Measurements from ENCODE around the gene LRRC46.

LRRC46 gene, protein sequence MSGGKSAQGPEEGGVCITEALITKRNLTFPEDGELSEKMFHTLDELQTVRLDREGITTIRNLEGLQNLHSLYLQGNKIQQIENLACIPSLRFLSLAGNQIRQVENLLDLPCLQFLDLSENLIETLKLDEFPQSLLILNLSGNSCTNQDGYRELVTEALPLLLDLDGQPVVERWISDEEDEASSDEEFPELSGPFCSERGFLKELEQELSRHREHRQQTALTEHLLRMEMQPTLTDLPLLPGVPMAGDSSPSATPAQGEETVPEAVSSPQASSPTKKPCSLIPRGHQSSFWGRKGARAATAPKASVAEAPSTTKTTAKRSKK

DNA sequence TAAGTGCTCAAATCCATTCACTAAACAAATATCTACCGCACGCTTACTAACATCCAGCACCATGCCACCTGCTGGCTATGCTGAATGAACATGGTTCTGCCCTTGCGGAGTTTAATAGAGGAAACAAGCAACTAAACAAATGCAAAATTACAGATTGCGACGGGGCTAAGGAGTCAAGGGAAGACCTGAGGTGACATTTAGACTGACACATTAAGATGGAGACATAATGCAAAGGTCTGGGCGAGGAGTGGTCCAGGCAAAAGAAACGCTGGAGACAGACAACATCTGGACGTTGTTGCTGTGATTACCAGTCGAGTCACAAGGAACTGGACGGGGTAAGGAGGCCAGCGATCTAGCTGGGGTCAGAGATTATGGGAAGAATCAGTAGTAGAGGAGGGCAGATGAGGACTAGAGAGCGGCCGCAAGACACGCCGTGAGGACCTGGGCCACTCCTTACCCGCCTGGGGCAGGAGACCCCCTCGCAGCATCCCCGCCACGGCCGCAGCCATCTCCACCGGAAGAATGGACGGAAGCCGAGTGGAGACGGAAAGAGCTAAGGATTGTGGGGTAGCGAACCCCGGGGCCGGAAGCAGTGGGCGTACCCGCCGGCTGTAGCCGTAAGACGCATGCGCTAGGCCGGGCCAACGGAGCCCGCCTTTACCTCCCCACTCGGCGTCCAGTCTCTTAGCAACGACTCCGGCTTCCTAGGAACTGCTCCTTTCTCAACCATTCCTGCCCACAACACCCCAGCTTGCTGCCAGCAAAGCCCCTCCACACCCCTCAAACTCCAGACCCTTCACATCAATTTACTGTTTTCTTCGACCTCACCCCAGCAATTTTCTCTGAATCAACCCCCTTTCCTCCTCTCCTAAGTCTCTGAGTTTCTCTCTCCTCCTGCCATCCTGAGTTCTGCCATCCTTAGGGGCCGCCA is at the start of gene LRRC46, which contains the start of gene MRPL10:
Gene LRRC46 (plus strand): TSS at position 668 of the 931 bp plus-strand sequence. CDS start 320 bp downstream, outside the sequence.
Gene MRPL10 (minus strand): TSS at position 539 of the 931 bp plus-strand sequence. CDS start 30 bp downstream, at position 509.
- DNase-seq (ENCODE audit: low read depth), result peak; percentile 87

DNA sequence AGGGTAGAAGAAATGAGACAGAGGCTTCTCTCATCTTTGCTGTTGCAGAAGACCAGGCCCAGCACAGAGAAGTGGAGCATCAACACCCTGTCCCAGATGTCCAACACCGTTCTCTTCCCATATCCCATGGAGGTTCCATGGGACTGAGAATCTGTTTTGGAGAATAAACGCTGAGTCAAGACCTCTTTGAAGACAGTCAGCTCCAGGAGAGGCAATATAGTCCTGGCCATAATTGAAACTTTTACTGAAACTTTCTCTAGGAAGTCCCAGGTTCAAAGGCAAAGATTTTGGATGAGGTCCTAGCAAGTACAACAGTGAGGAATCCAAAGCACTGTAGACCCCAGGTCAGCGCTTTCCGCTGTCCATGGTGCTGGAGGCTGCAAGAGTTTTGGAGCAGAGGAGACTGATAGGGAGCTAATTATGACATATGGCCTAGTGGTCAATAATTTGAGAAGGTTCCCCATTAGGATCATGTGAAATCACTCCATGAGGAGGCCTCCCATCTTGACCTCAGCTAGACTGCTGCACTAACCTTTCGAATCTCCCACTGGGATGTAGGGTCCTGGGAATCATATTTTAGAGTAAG is 45.8 kb upstream of the LRRC46 start:
- DNase-seq (ENCODE audit: low read depth), result no peak

DNA sequence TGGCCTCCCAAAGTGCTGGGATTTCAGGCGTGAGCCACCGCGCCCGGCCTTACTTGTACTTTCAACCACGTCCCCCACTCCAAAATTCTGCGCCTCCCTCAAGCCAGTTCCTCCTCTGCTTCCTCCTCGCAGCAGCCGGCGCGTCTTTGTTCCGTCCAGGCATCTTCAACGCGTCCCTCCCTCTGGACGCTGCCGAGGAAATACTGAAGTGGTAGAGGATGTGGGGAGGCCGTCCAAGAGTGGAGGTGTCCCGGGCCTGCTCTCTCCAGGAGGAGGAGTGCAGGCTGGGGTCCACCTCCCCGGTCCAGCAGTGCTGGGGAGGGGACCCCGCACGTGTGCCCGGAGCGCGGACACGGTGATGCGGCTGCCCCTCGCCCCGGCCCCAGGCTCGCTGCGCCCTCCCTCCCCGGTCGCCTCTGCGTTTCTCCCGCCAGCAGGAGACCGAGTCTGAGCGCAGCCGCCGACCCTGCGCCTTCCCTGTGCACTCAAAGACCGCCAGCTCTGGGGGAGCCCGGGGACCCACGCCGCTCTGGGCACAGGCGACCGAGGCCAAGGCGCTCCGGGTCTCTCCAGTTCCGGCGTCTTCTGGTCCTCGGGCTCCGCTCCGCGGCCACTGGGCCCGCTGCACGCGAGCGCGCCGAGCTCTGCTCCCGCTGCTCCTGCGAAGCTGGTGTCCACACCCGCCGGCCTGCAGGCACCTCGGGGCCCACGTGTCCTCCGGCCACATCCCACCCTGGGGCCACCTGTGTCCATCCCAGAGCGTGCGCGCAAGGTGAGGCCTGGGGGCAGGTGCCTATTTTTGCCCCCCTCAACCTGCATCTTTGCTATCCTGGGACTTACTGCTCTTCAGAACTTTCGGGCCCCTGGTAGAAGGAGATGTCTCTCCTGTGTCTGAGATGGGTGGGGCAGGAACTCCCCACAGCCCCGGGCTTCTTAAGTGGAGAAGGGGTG is 41.6 kb upstream of the LRRC46 start:
- DNase-seq (ENCODE audit: low read depth), result no peak

DNA sequence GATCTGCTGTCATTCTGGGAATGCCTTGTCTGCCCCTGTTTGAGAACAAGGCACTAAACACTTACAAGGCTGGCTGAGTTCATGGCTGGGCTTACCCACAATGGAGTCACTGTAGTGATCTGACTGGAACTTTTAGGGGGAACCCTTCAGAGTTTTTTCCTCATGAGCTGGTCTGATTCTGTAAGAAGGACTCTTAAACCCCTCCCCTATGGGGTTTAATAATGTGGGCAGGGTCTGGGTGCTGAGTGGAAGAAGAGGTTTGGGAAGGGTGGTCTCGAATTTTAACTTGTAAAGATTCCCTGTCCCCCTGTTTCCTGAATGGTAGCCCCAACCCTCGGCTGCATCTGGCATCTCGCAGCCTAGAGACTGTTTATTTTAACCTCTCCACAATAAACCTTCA is 40.4 kb upstream of the LRRC46 start:
- no peak for DNase-seq (ENCODE audit: low read depth)

DNA sequence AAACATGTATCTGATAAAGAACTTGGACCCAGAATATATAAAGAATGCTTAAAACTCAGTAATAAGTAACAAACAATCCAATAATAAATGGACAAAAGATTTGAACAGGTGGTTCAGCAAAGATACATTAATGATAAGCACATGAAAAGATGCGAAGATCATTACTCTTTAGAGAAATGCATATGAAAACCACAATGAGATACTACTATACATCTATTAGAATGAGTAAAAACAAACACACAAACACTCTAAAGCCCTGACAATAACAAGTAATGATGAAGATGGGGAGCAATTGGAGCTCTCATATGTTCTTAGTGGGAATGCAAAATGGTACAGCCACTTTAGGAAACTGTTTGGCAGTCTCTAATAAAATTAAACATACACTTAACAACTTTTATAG is 39.0 kb upstream of the LRRC46 start:
- no peak for DNase-seq (ENCODE audit: low read depth)

DNA sequence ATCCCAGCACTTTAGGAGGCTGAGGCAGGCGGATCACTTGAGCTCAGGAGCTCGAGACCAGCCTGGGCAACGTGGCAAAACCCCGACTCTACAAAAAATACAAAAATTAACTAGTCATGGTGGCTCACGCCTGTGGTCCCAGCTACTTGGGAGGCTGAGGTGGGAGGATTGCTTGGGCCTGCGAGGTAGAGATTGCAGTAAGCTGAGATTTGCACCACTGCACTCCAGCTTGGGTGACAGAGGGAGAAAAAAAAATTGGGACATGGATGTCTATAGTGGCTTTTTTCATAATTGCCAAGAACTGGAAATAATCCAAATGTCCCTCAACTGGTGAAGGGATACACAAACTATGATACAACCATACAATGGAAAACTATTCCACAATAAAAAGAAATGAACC is 38.5 kb upstream of the LRRC46 start:
- no peak for DNase-seq (ENCODE audit: low read depth)

DNA sequence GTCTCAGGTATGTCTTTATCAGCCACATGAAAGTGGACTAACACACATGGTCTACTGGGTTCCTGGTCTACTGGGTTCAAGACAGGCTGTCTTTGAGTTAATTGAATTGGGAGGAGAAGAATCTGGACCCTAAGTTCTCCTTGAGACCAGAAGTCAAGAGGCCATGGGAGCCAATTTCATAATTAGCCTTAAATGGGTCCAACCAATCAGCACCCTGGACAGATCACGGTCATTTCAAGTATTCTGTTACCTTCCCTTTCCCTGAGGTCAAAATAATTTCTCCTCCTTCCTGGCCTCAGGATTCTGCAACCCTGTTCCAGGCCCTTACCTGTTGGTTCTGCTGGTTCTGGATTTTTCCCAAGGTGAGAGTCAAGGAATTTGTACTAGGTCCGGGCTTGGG is 33.7 kb upstream of the LRRC46 start:
- no peak for DNase-seq (ENCODE audit: low read depth)

DNA sequence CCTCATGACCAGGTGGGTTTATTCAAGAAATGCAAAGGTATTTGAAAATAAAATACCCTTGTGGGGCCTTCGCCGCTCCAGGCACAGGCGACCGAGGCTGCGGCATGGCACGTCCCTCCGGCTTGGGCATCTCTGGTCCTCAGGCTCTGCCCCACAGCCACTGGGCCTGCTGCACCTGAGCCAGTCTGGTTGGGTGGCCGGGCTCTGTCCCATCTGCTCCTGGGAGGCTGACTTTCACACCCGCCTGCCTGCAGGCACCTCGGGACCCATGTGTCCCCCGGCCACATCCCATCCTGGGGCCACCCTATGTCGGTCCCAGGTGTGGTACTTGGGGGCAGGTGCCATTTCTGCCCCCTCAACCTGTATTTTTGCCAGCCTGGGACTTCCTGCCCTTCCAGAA is 30.8 kb upstream of the LRRC46 start:
- DNase-seq (ENCODE audit: low read depth), result no peak

DNA sequence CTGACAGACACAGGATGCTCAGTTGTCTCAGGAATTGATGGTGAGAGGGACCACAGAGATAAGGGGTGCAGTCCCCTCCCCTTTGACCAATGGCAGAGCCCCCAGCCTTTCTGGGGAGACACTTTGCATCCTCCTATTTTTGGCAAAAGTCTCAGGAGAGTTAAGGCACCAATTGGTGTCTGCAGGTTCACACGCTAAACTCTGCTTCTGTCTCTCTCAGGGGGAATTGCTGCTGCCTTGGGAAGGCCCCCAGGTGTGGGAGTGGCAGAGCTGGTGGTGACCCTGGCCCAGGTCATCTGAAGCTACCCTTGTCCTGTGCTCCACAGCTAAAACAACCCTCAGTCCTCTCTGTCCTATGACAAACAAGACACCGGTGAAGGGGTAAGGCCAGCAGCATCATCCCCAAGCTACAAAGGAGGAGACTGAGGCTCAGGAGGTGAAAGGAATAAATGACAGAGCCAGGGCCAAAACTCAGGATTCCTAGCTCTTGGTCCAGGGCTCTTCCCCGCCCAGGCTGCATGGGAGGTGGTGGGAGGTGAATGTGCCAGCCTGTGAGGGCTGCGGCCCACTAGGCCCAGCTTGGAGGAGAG is 30.2 kb upstream of the LRRC46 start:
- no peak for DNase-seq (ENCODE audit: low read depth)

DNA sequence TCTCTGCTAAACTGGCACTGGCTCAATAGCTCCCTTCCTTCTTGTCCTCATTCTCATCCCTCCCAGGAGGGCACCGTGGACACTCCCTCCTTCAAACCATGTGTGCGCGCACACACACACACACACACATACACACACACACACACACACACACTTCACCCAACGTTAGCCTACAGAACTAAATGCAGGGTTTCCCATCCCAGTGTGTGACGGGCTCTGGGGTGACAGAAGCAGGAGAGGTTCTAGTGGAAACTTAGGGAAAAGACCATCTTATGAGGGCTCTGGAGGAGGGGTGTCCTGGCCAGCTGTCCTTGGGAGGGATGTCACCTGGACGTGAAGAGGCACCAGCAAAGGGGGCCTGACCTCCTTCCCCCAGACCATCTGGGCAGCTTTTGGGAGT is 29.6 kb upstream of the LRRC46 start:
- DNase-seq (ENCODE audit: low read depth), result no peak

DNA sequence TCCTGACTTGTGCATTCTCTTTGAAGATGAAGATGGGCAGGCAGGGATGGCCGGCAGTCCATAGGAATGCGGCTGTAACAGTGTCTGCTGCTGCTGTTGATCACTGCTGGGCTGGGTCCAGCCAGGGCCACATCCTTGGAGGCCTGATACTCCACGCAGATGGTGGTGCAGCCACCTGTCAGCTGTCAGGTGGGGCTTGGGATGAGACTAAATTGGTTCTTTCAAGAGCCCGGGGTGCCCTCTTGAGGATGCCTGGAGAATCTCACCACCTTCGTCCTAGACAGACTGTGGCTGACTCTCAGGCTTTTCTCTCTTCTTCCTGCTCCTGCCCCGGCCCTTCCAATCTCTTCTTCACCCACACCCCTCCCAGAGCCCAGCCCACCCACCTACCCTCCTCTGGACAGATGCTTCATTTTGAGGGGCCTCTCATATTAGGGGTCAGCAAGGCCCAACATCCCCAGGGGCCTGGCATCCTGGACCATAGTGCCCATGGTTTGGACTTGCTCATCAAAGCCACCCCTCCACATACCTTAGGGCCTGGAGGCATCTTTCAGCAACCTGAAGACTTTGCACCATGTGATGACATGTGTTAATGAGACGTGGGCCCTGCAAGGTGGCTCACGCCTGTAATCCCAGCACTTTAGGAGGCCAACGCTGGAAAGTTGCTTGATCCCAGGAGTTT is 29.0 kb upstream of the LRRC46 start:
- DNase-seq (ENCODE audit: low read depth), result no peak

DNA sequence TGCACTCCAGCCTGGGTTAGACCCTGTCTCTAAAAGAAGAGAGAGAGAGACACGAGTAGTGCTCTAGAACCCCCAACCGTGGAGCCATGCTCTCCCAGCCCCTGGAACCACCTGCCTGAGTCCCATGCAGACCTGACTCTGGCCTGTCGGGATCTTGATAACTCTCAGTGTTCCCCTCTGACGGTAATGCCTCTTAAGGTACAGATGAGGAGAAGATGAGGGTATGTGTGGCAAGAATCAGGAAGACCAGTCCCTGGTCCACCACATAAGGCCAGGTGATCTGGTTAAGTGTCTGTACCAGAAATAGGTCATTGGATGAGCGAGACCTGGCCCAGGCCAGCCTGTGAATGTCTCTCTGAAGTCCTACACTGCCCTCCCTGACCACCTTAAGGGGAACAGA is 28.3 kb upstream of the LRRC46 start:
- no peak for DNase-seq (ENCODE audit: low read depth)

DNA sequence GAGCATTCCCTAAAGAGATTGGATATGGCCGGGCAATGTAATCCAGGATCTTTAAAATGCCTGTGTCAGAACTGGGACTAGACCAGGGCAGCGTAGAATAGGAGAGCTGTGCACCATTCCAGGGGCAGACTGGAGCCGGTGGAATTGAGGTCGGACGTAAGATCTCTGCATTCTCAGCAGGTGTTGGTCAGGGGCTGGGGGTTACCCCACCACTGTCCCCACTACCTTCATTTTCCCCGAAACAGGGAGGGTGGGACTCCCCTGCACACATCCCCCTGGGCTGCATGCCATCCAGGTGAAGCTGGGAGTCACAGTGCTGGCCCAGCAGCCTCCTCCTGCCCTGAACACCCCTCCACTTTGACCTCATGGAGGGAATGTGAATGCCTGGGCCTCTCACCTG is 27.7 kb upstream of the LRRC46 start:
- no peak for DNase-seq (ENCODE audit: low read depth)

DNA sequence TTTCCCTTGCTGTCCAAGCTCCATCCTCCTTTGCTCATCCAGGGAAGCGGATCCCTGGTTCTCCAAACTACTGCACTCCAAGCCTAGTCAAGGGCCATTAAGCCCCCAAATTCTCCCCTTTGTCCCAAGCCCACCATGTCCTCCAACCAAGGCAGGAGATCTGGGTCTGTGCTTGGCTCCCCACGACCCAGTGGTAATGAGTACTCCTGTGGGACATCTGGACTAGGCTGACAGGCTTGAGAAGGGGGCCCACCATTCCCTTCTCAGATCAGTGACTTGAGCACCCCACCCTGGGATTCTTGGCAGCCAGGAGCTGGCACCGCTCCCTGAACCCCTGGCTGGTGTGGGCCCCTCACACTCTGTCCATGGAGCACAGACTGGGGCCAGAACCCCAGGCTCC is 27.0 kb upstream of the LRRC46 start:
- DNase-seq (ENCODE audit: low read depth), result no peak

DNA sequence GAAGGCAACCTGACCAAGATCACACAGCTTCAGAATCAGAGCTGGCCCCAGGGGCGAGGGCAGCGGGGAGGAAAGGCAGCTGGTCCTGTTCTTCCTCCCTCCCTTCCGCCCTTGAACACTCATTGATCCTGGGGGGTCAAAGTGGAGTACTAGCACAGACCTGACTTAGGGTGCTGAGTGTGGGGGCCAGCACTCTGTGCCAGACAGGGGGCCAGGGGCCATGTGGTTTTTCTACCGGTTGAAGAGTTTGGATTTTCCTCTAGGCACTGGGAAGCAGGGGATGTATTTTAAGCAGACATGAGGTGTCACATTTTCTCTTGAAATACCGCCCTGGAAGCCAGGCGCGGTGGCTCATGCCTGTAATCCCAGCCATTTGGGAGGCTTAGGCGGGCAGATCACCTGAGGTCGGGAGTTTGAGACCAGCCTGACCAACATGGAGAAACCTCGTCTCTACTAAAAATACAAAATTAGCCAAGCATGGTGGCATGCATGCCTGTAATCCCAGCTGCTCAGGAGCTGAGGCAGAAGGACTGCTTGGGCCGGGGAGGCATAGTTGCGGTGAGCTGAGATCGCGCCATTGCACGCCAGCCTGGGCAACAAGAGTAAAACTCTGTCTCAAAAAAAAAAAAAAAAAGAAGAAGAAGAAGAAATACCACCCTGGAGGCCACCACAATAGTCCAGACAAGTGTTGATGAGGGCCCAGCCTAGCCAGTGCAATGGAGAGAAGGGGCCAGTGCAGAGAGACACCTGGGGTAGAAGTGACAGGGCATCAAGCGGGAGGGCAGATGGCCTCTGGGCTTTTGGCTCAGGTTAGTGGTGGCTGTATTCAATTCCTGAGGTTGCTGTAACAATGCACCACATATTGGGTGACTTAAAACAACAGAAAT is 25.2 kb upstream of the LRRC46 start:
- DNase-seq (ENCODE audit: low read depth), result no peak

DNA sequence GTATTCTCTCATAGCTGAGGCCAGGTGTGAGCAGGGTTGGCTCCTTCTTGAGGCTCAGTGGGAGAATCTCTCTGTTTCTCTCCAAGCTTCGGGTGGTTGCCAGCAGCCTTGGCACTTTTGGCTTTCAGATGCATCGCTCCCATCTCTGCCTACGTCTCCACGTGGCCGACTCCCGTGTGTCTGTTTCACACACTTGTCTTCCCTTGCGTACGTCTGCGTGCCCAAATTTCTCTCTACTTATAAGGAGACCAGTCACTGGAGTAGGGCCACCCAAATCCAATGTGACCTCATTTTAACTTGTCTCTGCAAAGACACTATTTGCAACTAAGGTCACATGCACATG is 24.6 kb upstream of the LRRC46 start:
- no peak for DNase-seq (ENCODE audit: low read depth)

DNA sequence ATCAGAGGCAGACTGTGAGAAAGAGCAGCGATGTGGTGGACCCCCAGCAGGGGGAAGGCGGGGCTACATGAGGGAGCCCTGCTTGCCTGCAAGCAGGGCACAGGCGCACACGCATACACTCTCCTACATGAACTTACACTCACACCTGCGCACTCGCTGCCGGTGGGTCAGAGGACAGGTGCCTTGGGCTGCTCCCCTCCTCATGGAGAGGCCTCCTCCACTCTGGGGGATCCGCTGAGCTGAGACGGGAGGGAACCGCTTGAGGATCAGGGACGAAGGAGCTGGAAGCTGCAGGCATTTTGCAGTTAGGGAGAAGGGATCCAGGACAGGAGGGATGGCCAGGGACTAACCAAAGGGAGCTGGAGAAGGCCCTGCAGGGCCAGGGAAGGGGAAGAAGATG is 24.0 kb upstream of the LRRC46 start:
- DNase-seq (ENCODE audit: low read depth), result no peak

DNA sequence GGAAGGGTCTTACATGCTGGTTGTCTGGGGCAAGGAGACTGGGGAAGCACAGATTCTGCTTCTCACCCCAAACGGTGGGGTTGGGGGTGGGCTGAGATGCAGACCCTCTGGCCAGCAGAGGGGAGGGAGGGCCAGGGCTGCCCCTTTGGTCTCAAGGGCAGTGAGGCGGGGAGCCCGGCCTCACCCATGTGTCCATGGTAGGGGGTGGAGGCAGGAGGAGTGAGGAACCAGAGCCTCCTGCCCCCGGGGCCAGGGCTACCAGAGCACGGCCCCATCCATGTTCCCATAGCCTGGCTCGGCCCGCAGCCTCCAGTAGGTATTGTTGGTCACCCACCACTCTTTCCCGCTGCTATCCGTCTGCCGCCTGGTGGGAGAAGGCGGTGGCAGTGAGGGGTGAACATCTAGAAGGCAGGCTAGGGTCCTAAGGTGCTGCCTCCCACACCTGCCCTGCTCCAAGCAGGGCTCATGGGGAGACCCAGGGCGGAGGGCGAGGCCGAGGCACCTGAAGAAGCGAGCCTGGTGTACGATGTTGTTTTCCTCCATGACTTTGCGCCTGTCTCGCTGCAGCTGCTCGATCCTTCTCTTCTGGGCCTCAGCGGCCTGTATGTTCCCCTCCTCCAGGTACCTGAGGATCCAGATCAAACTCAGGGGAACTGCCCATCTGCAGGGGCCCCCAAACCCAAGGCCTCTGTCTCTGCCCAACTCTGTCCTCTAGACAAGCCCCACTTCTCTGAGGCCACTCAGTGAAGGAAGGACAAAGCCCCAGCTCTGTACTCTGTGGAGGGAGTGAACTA is 23.2 kb upstream of the LRRC46 start:
- DNase-seq (ENCODE audit: low read depth), result no peak

Data from CMK (cell line).